Ovary (tissue), 9 donors: Measurements from ENCODE around the gene VENTX. TPM values are rescaled to one million over a fixed set of nuclear protein-coding genes. Genes with fewer than 3 reads are reported as not detected.

Experiments used
- DNase-seq, 5 donors: peaks; one replicate each; pipeline ENCODE4 v3.0.0-alpha.2; 2019 to 2020
- H3K27ac ChIP-seq, 2 donors: fragments of 200-600 bp; one replicate each; pipeline versions ENCODE4 v1.5.1 to v1.8.0; 2019 to 2022
- H3K27me3 ChIP-seq: fragments of 200-600 bp; one replicate; pipeline ENCODE4 v1.8.0; 2022
- H3K36me3 ChIP-seq: fragments of 200-600 bp; sonication (generic); one replicate; pipeline ENCODE4 v1.5.1; 2019
- H3K4me1 ChIP-seq: one replicate; pipeline ENCODE4 v1.8.1; 2013; ENCODE audit warnings: mild to moderate bottlenecking, moderate library complexity; ENCODE audit not compliant: insufficient read depth
- H3K4me3 ChIP-seq: fragments of 200-600 bp; sonication (generic); one replicate; pipeline ENCODE4 v1.5.1; 2017
- H3K9me3 ChIP-seq, 2 donors: fragments of 200-600 bp in 1 of 2; sonication (generic) in 1 of 2; one replicate each; pipeline versions ENCODE4 v1.5.1 to v1.8.1; 2013 to 2019; ENCODE audit warnings: mild to moderate bottlenecking in 1 of 2, moderate library complexity in 1 of 2
- CTCF ChIP-seq, 3 donors: fragments of 450-650 bp in 2 of 3; fragments of 200-600 bp in 1 of 3; IDR thresholded peaks; one replicate each; pipeline versions ENCODE4 v1.5.1 to v1.8.0; 2016 to 2022; ENCODE audit warnings: antibody characterized with exemption in 3 of 3, mild to moderate bottlenecking in 1 of 3
- EP300 ChIP-seq: sonication (generic); formaldehyde crosslinking; IDR thresholded peaks from one replicate; pipeline ENCODE4 v1.6.1; 2017; ENCODE audit warnings: antibody characterized with exemption
- POLR2A ChIP-seq: fragments of 450-650 bp; IDR thresholded peaks from one replicate; pipeline ENCODE4 v1.6.1; 2017; ENCODE audit warnings: antibody characterized with exemption, mild to moderate bottlenecking, moderate library complexity
- WGBS, 3 donors: extraction: QIAGEN DNeasy Blood & Tissue Kit in 1 of 3; methylation state at CpG; one replicate each; pipeline versions ENCODE4 v1.1.5 to v1.1.7; 2013 to 2017; 5-methylcytosine and 5-hydroxymethylcytosine counted together
- intact Hi-C, 4 donors: fragments of 100-400 bp; cut with DNase I; formaldehyde crosslinking; loops; one replicate each; pipeline versions ENCODE4 v1.11.0 to v1.15.1; 2022 to 2023
- polyA plus RNA-seq, 2 donors: library from polyadenylated mRNA; stranded (reverse); fragments of 200-250 nt in 1 of 2; fragments of 350-450 nt in 1 of 2; fragmentation: Illumina TruSeq in 1 of 2; extraction: RNeasy Lipid Tissue Mini Kit (QIAGEN cat#74804) in 1 of 2; gene quantifications; one replicate each; pipeline ENCODE4 v1.2.3, GENCODE V29; 2013 to 2014
- total RNA-seq, 7 donors: library from RNA; depleted of rRNA in 2 of 7; stranded (reverse); fragments of >200 nt in 2 of 7; fragmentation: NEBNext Ultra II Directional in 3 of 7; extraction: Animal tissue kit (Norgen Biotek cat#: 25700) in 3 of 7; gene quantifications; one replicate each; pipeline versions ENCODE4 v1.1.0 to v1.2.4, GENCODE V29; 2016 to 2023
- donor health status: DM: no; HTN: no; CAD: no; lungs with moderate emphysema.
- donor health status: DM: no; HTN: no; CAD: no.
- donor health status: Bipolar disorder and iron deficiency.
- donor health status: DM: yes; HTN: yes; CAD: no.
- donor health status: DM: no; HTN: no; CAD: no.
- donor health status: DM: yes; HTN: yes; CAD: no.

Gene VENTX
- total and polyA plus RNA-seq, 9 donors, result 0.23 to 2.2 (median 0.83) TPM

GRCh38 chr10:133269367-133269766 is 31.7 kb downstream of the VENTX start:
- Histone ChIP-seq H3K36me3 (no peaks in the 10 kb centered on the region), H3K9me3 (no peaks in the 10 kb centered on the region), H3K27me3 (no peaks in the 10 kb centered on the region), H3K27ac (no peak overlapping the region), H3K4me1 (no peaks in the 10 kb centered on the region), H3K4me3 (no peak overlapping the region)
- TF ChIP-seq POLR2A (no peak), CTCF (IDR thresholded peaks at IDR 0.05) (no peak), EP300 (no peak)
- WGBS, 3 donors, result 81 to 85% (median 84%) methylated on average over 8 to 26 of the region's 26 CpGs
- intact Hi-C loops, result no loop called here
- no peak for DNase-seq

- WGBS, 3 donors, result 74 to 87% (median 82%) methylated on average over 6 to 20 of the region's 20 CpGs
- intact Hi-C loops, result no loop called here
- H3K4me1 ChIP-seq, result no peaks in the 10 kb centered on the region
- DNase-seq, result no peak
- no peaks in the 10 kb centered on the region for H3K27me3 ChIP-seq
- H3K36me3 ChIP-seq, result no peaks in the 10 kb centered on the region
- TF ChIP-seq CTCF (IDR thresholded peaks at IDR 0.05) (no peak), POLR2A (no peak), EP300 (no peak)
- H3K27ac ChIP-seq, result no peak overlapping the region
- no peaks in the 10 kb centered on the region for H3K9me3 ChIP-seq
- H3K4me3 ChIP-seq, result no peak overlapping the region
Measured at GRCh38 chr10:133270204-133270603, 32.5 kb downstream of the VENTX start.

GRCh38 chr10:133270773-133271297 is 33.2 kb downstream of the VENTX start:
- intact Hi-C loops, result no loop called here
- H3K4me1 ChIP-seq, result no peaks in the 10 kb centered on the region
- no peak overlapping the region for H3K27ac ChIP-seq
- H3K27me3 ChIP-seq, result no peaks in the 10 kb centered on the region
- no peak overlapping the region for H3K4me3 ChIP-seq
- no peak for DNase-seq
- 86 to 90% (median 87%) methylated on average over 15 to 19 of the region's 19 CpGs for WGBS, 3 donors
- no peaks in the 10 kb centered on the region for H3K9me3 ChIP-seq
- no peak for TF ChIP-seq EP300
- TF ChIP-seq POLR2A, result no peak
- TF ChIP-seq CTCF (IDR thresholded peaks at IDR 0.05), result no peak
- no peaks in the 10 kb centered on the region for H3K36me3 ChIP-seq

GRCh38 chr10:133271521-133272300 is 34.1 kb downstream of the VENTX start:
- DNase-seq, result no peak
- no peaks in the 10 kb centered on the region for H3K36me3 ChIP-seq
- 81 to 85% (median 83%) methylated on average over 33 to 35 of the region's 35 CpGs for WGBS, 3 donors
- no peak for TF ChIP-seq POLR2A
- no peak for TF ChIP-seq EP300
- TF ChIP-seq CTCF (IDR thresholded peaks at IDR 0.05), result no peak
- H3K4me3 ChIP-seq, result no peak overlapping the region
- intact Hi-C loops, result no loop called here
- H3K9me3 ChIP-seq, result no peaks in the 10 kb centered on the region
- H3K4me1 ChIP-seq, result no peaks in the 10 kb centered on the region
- no peak overlapping the region for H3K27ac ChIP-seq
- H3K27me3 ChIP-seq, result no peaks in the 10 kb centered on the region
